ENCODE data around the gene GAPDH. TPM values are rescaled to one million over a fixed set of nuclear protein-coding genes. Genes with fewer than 3 reads are reported as not detected.

The GAPDH gene
- polyA plus RNA-seq, 4 donors: 1,934 to 3,805 (median 2,842) TPM

DNA sequence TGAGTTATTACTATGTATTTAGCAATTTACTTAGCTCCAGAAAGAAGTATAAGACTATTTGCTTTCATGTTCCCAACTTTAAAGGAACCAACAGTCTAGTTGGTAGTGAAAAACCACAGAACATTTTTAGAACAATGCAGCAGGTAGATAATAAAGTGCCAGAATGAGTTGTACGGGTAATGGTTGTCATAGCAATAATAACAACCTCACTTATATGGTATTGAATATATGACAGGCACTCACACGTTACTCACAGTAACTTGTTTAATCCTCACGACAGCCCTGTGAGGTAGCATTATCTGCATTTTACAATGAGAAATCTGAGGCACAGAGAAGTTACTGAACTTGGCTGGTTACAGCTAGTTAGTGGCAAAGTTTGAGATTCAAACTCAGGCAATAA, 10.6 kb upstream of the GAPDH start:
- Histone ChIP-seq H3K27ac (ENCODE audit: low read depth in 1 of 3, low read length in 2 of 3) (no peak overlapping the region), H3K9me3 (ENCODE audit: control insufficient read depth in 2 of 2, insufficient read depth in 1 of 2, low read depth in 1 of 2, low read length in 1 of 2) (no peaks in the 10 kb centered on the region), H3K36me3 (ENCODE audit: control insufficient read depth in 3 of 3, insufficient read depth in 2 of 3, low read depth in 1 of 3, low read length in 3 of 3) (peaks cover 22 to 83% (median 39%) of the 10 kb centered on the region in 3 donors), H3K4me1 (ENCODE audit: control insufficient read depth in 3 of 3, insufficient read depth in 2 of 3, low read depth in 1 of 3, low read length in 2 of 3) (no peaks in the 10 kb centered on the region), H3K27me3 (ENCODE audit: control insufficient read depth in 3 of 3, insufficient read depth in 3 of 3, low read length in 3 of 3) (no peaks in the 10 kb centered on the region), H3K4me3 (ENCODE audit: low read depth in 1 of 3, low read length in 3 of 3) (no peak overlapping the region)
- 78 to 86% (median 81%) methylated on average over 3 of the region's 3 CpGs for WGBS, 3 donors
- FAIRE-seq (no peak), DNase-seq (no peak)

DNA sequence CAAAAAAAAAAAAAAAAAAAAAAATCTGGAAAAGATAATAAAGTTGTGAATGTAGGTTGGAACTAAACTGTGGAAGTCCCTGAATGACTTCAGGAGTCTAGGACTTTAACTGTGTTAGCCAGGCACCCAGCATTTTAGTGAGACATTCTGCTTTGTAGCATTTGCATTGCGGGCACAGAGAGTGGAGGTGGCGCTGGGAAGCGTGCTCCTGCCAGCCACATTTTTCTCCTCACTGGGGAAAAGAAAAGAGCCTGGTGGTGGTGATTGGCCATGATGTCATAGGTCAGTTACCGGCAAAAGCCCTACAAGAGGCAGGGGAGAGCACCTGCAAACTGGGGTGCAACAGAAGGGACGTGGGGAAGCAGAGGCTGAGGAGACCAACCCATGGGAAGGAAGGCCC, 9.7 kb upstream of the GAPDH start:
- Histone ChIP-seq H3K9me3 (ENCODE audit: control insufficient read depth in 2 of 2, insufficient read depth in 1 of 2, low read depth in 1 of 2, low read length in 1 of 2) (no peaks in the 10 kb centered on the region), H3K27ac (ENCODE audit: low read depth in 1 of 3, low read length in 2 of 3) (no peak overlapping the region), H3K27me3 (ENCODE audit: control insufficient read depth in 3 of 3, insufficient read depth in 3 of 3, low read length in 3 of 3) (no peaks in the 10 kb centered on the region), H3K4me1 (ENCODE audit: control insufficient read depth in 3 of 3, insufficient read depth in 2 of 3, low read depth in 1 of 3, low read length in 2 of 3) (no peaks in the 10 kb centered on the region), H3K4me3 (ENCODE audit: low read depth in 1 of 3, low read length in 3 of 3) (no peak overlapping the region), H3K36me3 (ENCODE audit: control insufficient read depth in 3 of 3, insufficient read depth in 2 of 3, low read depth in 1 of 3, low read length in 3 of 3) (peaks cover 27 to 84% (median 48%) of the 10 kb centered on the region in 3 donors)
- DNase-seq (no peak), FAIRE-seq (no peak)
- WGBS, 3 donors: 93 to 100% (median 96%) methylated on average over 5 of the region's 5 CpGs

DNA sequence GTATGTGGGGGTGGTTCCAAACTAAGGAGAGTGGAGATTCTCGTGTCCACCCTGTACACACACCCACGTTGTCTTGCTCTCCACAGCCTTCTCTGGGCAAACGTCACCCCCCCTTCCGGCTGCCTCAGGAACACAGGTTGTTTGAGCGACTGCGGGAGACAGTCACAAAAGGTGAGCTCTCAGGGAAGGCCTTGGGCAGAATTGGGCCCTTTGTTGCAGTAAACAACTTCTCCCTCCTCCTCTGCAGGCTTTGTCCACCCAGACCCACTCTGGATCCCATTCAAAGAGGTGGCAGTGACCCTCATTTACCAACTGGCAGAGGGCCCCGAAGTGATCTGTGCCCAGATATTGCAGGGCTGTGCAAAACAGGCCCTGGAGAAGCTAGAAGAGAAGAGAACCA, 8.1 kb upstream of the GAPDH start:
- Histone ChIP-seq H3K4me1 (ENCODE audit: control insufficient read depth in 3 of 3, insufficient read depth in 2 of 3, low read depth in 1 of 3, low read length in 2 of 3) (no peaks in the 10 kb centered on the region), H3K9me3 (ENCODE audit: control insufficient read depth in 2 of 2, insufficient read depth in 1 of 2, low read depth in 1 of 2, low read length in 1 of 2) (no peaks in the 10 kb centered on the region), H3K36me3 (ENCODE audit: control insufficient read depth in 3 of 3, insufficient read depth in 2 of 3, low read depth in 1 of 3, low read length in 3 of 3) (peaks cover 24 to 85% (median 56%) of the 10 kb centered on the region in 3 donors), H3K27ac (ENCODE audit: low read depth in 1 of 3, low read length in 2 of 3) (no peak overlapping the region), H3K27me3 (ENCODE audit: control insufficient read depth in 3 of 3, insufficient read depth in 3 of 3, low read length in 3 of 3) (no peaks in the 10 kb centered on the region), H3K4me3 (ENCODE audit: low read depth in 1 of 3, low read length in 3 of 3) (no peak overlapping the region)
- DNase-seq (no peak), FAIRE-seq (no peak)
- 93 to 96% (median 94%) methylated on average over 7 of the region's 7 CpGs for WGBS, 3 donors

GRCh38 chr12:6526766-6527525, 7.4 kb upstream of the GAPDH start:
- Histone ChIP-seq H3K9me3 (ENCODE audit: control insufficient read depth in 2 of 2, insufficient read depth in 1 of 2, low read depth in 1 of 2, low read length in 1 of 2) (no peaks in the 10 kb centered on the region), H3K4me1 (ENCODE audit: control insufficient read depth in 3 of 3, insufficient read depth in 2 of 3, low read depth in 1 of 3, low read length in 2 of 3) (peaks cover 0 to 6% (median 0%) of the 10 kb centered on the region in 3 donors), H3K27ac (ENCODE audit: low read depth in 1 of 3, low read length in 2 of 3) (no peak overlapping the region), H3K4me3 (ENCODE audit: low read depth in 1 of 3, low read length in 3 of 3) (no peak overlapping the region), H3K27me3 (ENCODE audit: control insufficient read depth in 3 of 3, insufficient read depth in 3 of 3, low read length in 3 of 3) (no peaks in the 10 kb centered on the region), H3K36me3 (ENCODE audit: control insufficient read depth in 3 of 3, insufficient read depth in 2 of 3, low read depth in 1 of 3, low read length in 3 of 3) (peaks cover 20 to 86% (median 50%) of the 10 kb centered on the region in 3 donors)
- DNase-seq (no peak), FAIRE-seq (no peak)
- WGBS, 3 donors: 93 to 94% (median 94%) methylated on average over 19 of the region's 19 CpGs

- H3K27me3 ChIP-seq (ENCODE audit: control insufficient read depth in 3 of 3, insufficient read depth in 3 of 3, low read length in 3 of 3): no peaks in the 10 kb centered on the region
- peaks cover 0 to 14% (median 4%) of the 10 kb centered on the region in 3 donors for H3K4me1 ChIP-seq (ENCODE audit: control insufficient read depth in 3 of 3, insufficient read depth in 2 of 3, low read depth in 1 of 3, low read length in 2 of 3)
- no peak for FAIRE-seq
- no peaks in the 10 kb centered on the region for H3K9me3 ChIP-seq (ENCODE audit: control insufficient read depth in 2 of 2, insufficient read depth in 1 of 2, low read depth in 1 of 2, low read length in 1 of 2)
- no peak for DNase-seq
- no peak overlapping the region for H3K4me3 ChIP-seq (ENCODE audit: low read depth in 1 of 3, low read length in 3 of 3)
- 90 to 99% (median 92%) methylated on average over 4 of the region's 4 CpGs for WGBS, 3 donors
- no peak overlapping the region for H3K27ac ChIP-seq (ENCODE audit: low read depth in 1 of 3, low read length in 2 of 3)
- peaks cover 20 to 85% (median 48%) of the 10 kb centered on the region in 3 donors for H3K36me3 ChIP-seq (ENCODE audit: control insufficient read depth in 3 of 3, insufficient read depth in 2 of 3, low read depth in 1 of 3, low read length in 3 of 3)
These were observed 6.6 kb upstream of the GAPDH start for GRCh38 chr12:6527711-6528110.

DNA sequence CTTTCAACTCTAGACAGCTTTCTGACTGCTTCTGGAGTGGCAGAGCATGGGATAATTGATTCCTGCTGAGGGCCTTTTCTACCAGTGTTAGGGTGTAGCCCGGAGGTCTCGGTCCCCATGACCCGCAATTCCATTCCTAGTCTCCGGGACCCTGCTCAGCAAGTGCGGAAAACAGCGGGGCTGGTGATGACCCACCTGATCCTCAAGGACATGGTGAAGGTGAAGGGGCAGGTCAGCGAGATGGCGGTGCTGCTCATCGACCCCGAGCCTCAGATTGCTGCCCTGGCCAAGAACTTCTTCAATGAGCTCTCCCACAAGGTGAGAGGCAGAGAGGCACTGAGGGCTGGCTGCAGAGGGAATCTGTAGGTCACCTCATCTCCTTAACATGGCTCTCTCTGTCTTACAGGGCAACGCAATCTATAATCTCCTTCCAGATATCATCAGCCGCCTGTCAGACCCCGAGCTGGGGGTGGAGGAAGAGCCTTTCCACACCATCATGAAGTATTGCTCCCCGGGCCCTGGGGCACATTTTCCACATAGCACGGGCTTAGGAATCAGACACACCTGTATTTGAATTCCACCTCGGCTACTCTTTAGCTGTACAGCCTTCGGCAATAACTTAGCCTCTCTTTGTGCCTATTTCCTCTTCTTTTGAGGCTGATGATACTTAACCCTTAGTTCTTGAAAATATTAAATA, 5.6 kb upstream of the GAPDH start:
- H3K36me3 ChIP-seq (ENCODE audit: control insufficient read depth in 3 of 3, insufficient read depth in 2 of 3, low read depth in 1 of 3, low read length in 3 of 3): peaks cover 20 to 76% (median 45%) of the 10 kb centered on the region in 3 donors
- 89 to 94% (median 90%) methylated on average over 17 of the region's 17 CpGs for WGBS, 3 donors
- no peak for DNase-seq
- no peaks in the 10 kb centered on the region for H3K9me3 ChIP-seq (ENCODE audit: control insufficient read depth in 2 of 2, insufficient read depth in 1 of 2, low read depth in 1 of 2, low read length in 1 of 2)
- H3K27me3 ChIP-seq (ENCODE audit: control insufficient read depth in 3 of 3, insufficient read depth in 3 of 3, low read length in 3 of 3): no peaks in the 10 kb centered on the region
- H3K27ac ChIP-seq (ENCODE audit: low read depth in 1 of 3, low read length in 2 of 3): no peak overlapping the region
- peaks cover 0 to 20% (median 4%) of the 10 kb centered on the region in 3 donors for H3K4me1 ChIP-seq (ENCODE audit: control insufficient read depth in 3 of 3, insufficient read depth in 2 of 3, low read depth in 1 of 3, low read length in 2 of 3)
- no peak overlapping the region for H3K4me3 ChIP-seq (ENCODE audit: low read depth in 1 of 3, low read length in 3 of 3)
- no peak for FAIRE-seq

DNA sequence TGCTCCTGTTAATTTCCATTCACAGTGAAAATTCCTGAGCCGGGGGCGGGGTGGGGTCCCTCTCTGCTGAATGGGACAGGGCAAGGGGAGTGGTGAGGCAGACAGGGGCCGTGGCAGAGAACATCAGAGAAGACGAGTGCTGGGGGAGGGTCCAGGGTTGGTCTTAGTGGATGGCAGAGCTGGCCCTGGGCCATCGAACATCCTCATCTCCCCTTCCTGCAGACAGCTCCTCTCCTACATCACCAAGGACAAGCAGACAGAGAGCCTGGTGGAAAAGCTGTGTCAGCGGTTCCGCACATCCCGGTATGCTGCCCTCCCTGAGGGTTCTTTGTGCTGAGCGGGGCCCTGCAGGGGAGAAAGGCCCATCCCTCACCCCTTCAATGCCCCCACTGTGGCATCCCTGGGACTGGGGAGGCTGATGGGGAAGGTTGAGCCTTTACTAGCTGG, 5.0 kb upstream of the GAPDH start:
- Histone ChIP-seq H3K4me3 (ENCODE audit: low read depth in 1 of 3, low read length in 3 of 3) (no peak overlapping the region), H3K36me3 (ENCODE audit: control insufficient read depth in 3 of 3, insufficient read depth in 2 of 3, low read depth in 1 of 3, low read length in 3 of 3) (peaks cover 20 to 73% (median 45%) of the 10 kb centered on the region in 3 donors), H3K27ac (ENCODE audit: low read depth in 1 of 3, low read length in 2 of 3) (no peak overlapping the region), H3K4me1 (ENCODE audit: control insufficient read depth in 3 of 3, insufficient read depth in 2 of 3, low read depth in 1 of 3, low read length in 2 of 3) (peaks cover 0 to 25% (median 4%) of the 10 kb centered on the region in 3 donors), H3K9me3 (ENCODE audit: control insufficient read depth in 2 of 2, insufficient read depth in 1 of 2, low read depth in 1 of 2, low read length in 1 of 2) (no peaks in the 10 kb centered on the region), H3K27me3 (ENCODE audit: control insufficient read depth in 3 of 3, insufficient read depth in 3 of 3, low read length in 3 of 3) (no peaks in the 10 kb centered on the region)
- FAIRE-seq (no peak), DNase-seq (no peak)
- 90 to 94% (median 94%) methylated on average over 9 of the region's 9 CpGs for WGBS, 3 donors

- no peak overlapping the region for H3K27ac ChIP-seq (ENCODE audit: low read depth in 1 of 3, low read length in 2 of 3)
- H3K9me3 ChIP-seq (ENCODE audit: control insufficient read depth in 2 of 2, insufficient read depth in 1 of 2, low read depth in 1 of 2, low read length in 1 of 2): no peaks in the 10 kb centered on the region
- no peaks in the 10 kb centered on the region for H3K27me3 ChIP-seq (ENCODE audit: control insufficient read depth in 3 of 3, insufficient read depth in 3 of 3, low read length in 3 of 3)
- FAIRE-seq (no peak), DNase-seq (no peak)
- no peak overlapping the region for H3K4me3 ChIP-seq (ENCODE audit: low read depth in 1 of 3, low read length in 3 of 3)
- H3K4me1 ChIP-seq (ENCODE audit: control insufficient read depth in 3 of 3, insufficient read depth in 2 of 3, low read depth in 1 of 3, low read length in 2 of 3): peaks cover 0 to 29% (median 4%) of the 10 kb centered on the region in 3 donors
- 94 to 97% (median 95%) methylated on average over 18 of the region's 18 CpGs for WGBS, 3 donors
- H3K36me3 ChIP-seq (ENCODE audit: control insufficient read depth in 3 of 3, insufficient read depth in 2 of 3, low read depth in 1 of 3, low read length in 3 of 3): peaks cover 16 to 71% (median 39%) of the 10 kb centered on the region in 3 donors
These were observed 3.6 kb upstream of the GAPDH start for GRCh38 chr12:6530576-6531260.
